SK-N-SH treated with all-trans-retinoic acid at 6 μM for 48 hours (cell line): Measurements from ENCODE around the gene UBE2Q1.

Experiments
- ATAC-seq: fragments of 200-7000 bp; cut with Tn5 transposase; 3 replicates; pipeline ENCODE4 v1.9.1; 2020; ENCODE audit warnings: mild to moderate bottlenecking, moderate library complexity
- ARNTL ChIP-seq: fragments of 450-650 bp; formaldehyde crosslinking; IDR thresholded peaks from 2 replicates; pipeline ENCODE4 v1.5.0; 2020; ENCODE audit warnings: low read depth, mild to moderate bottlenecking, moderate library complexity, borderline replicate concordance
- BACH2 ChIP-seq: fragments of 250-450 bp; sonication (Bioruptor Pico); IDR thresholded peaks from 2 replicates; pipeline ENCODE4 v1.9.0; 2021; ENCODE audit warnings: mild to moderate bottlenecking, borderline replicate concordance
- CREB5 ChIP-seq: fragments of 250-450 bp; sonication (Bioruptor Pico); IDR thresholded peaks from 2 replicates; pipeline ENCODE4 v1.5.1; 2020; ENCODE audit warnings: low read depth, mild to moderate bottlenecking, moderate library complexity
- CSDC2 ChIP-seq: fragments of 250-450 bp; sonication (Bioruptor Pico); IDR thresholded peaks from 2 replicates; pipeline ENCODE4 v1.5.0; 2020; ENCODE audit warnings: mild to moderate bottlenecking, moderate library complexity
- CSRNP3 ChIP-seq: fragments of 250-450 bp; sonication (Bioruptor Pico); IDR thresholded peaks from 2 replicates; pipeline ENCODE4 v1.5.1; 2021; ENCODE audit warnings: mild to moderate bottlenecking, moderate library complexity
- ESRRG ChIP-seq: fragments of 250-450 bp; sonication (Bioruptor Pico); IDR thresholded peaks from 2 replicates; pipeline ENCODE4 v1.6.1; 2021; ENCODE audit warnings: mild to moderate bottlenecking
- GLIS3 ChIP-seq: fragments of 250-450 bp; sonication (Bioruptor Pico); IDR thresholded peaks from 2 replicates; pipeline ENCODE4 v1.5.0; 2020; ENCODE audit warnings: mild to moderate bottlenecking, moderate library complexity
- ISL1 ChIP-seq: fragments of 250-450 bp; sonication (Bioruptor Pico); IDR thresholded peaks from 2 replicates; pipeline ENCODE4 v2.1.2; 2022; ENCODE audit warnings: mild to moderate bottlenecking, moderate library complexity
- OSR1 ChIP-seq: fragments of 250-450 bp; sonication (Bioruptor Pico); IDR thresholded peaks from 2 replicates; pipeline ENCODE4 v1.8.0; 2022; ENCODE audit warnings: moderate library complexity, mild to moderate bottlenecking, inconsistent platforms
- PATZ1 ChIP-seq: fragments of 250-450 bp; sonication (Bioruptor Pico); IDR thresholded peaks from 2 replicates; pipeline ENCODE4 v1.8.0; 2020; ENCODE audit warnings: mild to moderate bottlenecking, moderate library complexity, borderline replicate concordance
- POU6F1 ChIP-seq: fragments of 250-450 bp; sonication (Bioruptor Pico); IDR thresholded peaks from 2 replicates; pipeline ENCODE4 v1.8.0; 2021; ENCODE audit warnings: low read depth, mild to moderate bottlenecking, moderate library complexity, borderline replicate concordance
- PPARA ChIP-seq: fragments of 250-450 bp; sonication (Bioruptor Pico); IDR thresholded peaks from 2 replicates; pipeline ENCODE4 v1.5.0; 2020; ENCODE audit warnings: mild to moderate bottlenecking, borderline replicate concordance
- RARB ChIP-seq: fragments of 250-450 bp; sonication (Bioruptor Pico); IDR thresholded peaks from 2 replicates; pipeline ENCODE4 v1.8.0; 2021; ENCODE audit warnings: mild to moderate bottlenecking, moderate library complexity
- SNAI2 ChIP-seq: fragments of 250-450 bp; sonication (Bioruptor Pico); IDR thresholded peaks from 2 replicates; pipeline ENCODE4 v1.5.0; 2020; ENCODE audit warnings: mild to moderate bottlenecking, moderate library complexity
- TCF4 ChIP-seq: fragments of 250-450 bp; sonication (Bioruptor Pico); IDR thresholded peaks from 2 replicates; pipeline ENCODE4 v1.8.0; 2021; ENCODE audit warnings: mild to moderate bottlenecking, moderate library complexity, borderline replicate concordance
- TOX ChIP-seq: fragments of 250-450 bp; sonication (Bioruptor Pico); IDR thresholded peaks from 2 replicates; pipeline ENCODE4 v1.8.0; 2021; ENCODE audit warnings: mild to moderate bottlenecking, moderate library complexity, borderline replicate concordance
- TSHZ2 ChIP-seq: fragments of 250-450 bp; sonication (Bioruptor Pico); IDR thresholded peaks from 2 replicates; pipeline ENCODE4 v1.5.0; 2020; ENCODE audit warnings: mild to moderate bottlenecking, moderate library complexity
- ZC3H10 ChIP-seq: fragments of 250-450 bp; sonication (Bioruptor Pico); IDR thresholded peaks from 2 replicates; pipeline ENCODE4 v1.5.1; 2021; ENCODE audit warnings: mild to moderate bottlenecking, moderate library complexity
- ZFP3 ChIP-seq: fragments of 250-450 bp; sonication (Bioruptor Pico); IDR thresholded peaks from 2 replicates; pipeline ENCODE4 v1.5.0; 2020; ENCODE audit warnings: mild to moderate bottlenecking, moderate library complexity
- ZFP30 ChIP-seq: fragments of 450-650 bp; formaldehyde crosslinking; IDR thresholded peaks from 2 replicates; pipeline ENCODE4 v1.5.0; 2022; ENCODE audit warnings: mild to moderate bottlenecking, moderate library complexity
- ZNF565 ChIP-seq: fragments of 450-650 bp; formaldehyde crosslinking; conservative IDR thresholded peaks from 2 replicates; pipeline ENCODE4 v1.5.0; 2020; ENCODE audit warnings: low read depth, mild to moderate bottlenecking, moderate library complexity
- ZNF70 ChIP-seq: fragments of 450-650 bp; formaldehyde crosslinking; IDR thresholded peaks from 2 replicates; pipeline ENCODE4 v1.5.0; 2020; ENCODE audit warnings: mild to moderate bottlenecking, moderate library complexity
- ZNF8 ChIP-seq: fragments of 450-650 bp; formaldehyde crosslinking; IDR thresholded peaks from 2 replicates; pipeline ENCODE4 v1.5.0; 2020; ENCODE audit warnings: mild to moderate bottlenecking, moderate library complexity

The UBE2Q1 gene

GRCh38 chr1:154557939-154558719, at the start of gene UBE2Q1:
UBE2Q1 (minus strand) TSS chr1:154558662; CDS start chr1:154558553, 109 bp downstream.
- TF ChIP-seq TSHZ2: no peak
- TF ChIP-seq OSR1 (CRISPR knock-in tag): no peak
- no peak for TF ChIP-seq GLIS3
- TF ChIP-seq ISL1 (CRISPR knock-in tag): no peak
- no peak for TF ChIP-seq ZC3H10 (CRISPR knock-in tag)
- no peak for TF ChIP-seq PATZ1 (CRISPR knock-in tag)
- no peak for TF ChIP-seq CREB5 (CRISPR knock-in tag)
- no peak for TF ChIP-seq ZNF565 (CRISPR knock-in tag)
- no peak for TF ChIP-seq TCF4 (CRISPR knock-in tag)
- TF ChIP-seq CSRNP3: no peak
- no peak for ATAC-seq

GRCh38 chr1:154607609-154608396, 49.3 kb upstream of the UBE2Q1 start, which contains the start of gene ADAR:
ADAR (minus strand) TSS chr1:154608186; CDS start chr1:154608006, 180 bp downstream.
- ATAC-seq: peak; percentile 89
- TF ChIP-seq ZC3H10 (CRISPR knock-in tag) (no peak), TSHZ2 (no peak), ESRRG (CRISPR knock-in tag) (no peak), ZFP3 (CRISPR knock-in tag) (no peak), ZFP30 (CRISPR knock-in tag) (no peak), ZNF70 (CRISPR knock-in tag) (no peak), TCF4 (CRISPR knock-in tag) (no peak), SNAI2 (CRISPR knock-in tag) (no peak), ZNF8 (CRISPR knock-in tag) (no peak), CREB5 (CRISPR knock-in tag) (no peak), PPARA (CRISPR knock-in tag) (no peak), TOX (no peak), ISL1 (CRISPR knock-in tag) (no peak), CSRNP3 (no peak), ARNTL (CRISPR knock-in tag) (no peak), BACH2 (no peak), RARB (no peak; the same call in 1 of the 2 replicates), POU6F1 (CRISPR knock-in tag) (no peak), CSDC2 (CRISPR knock-in tag) (no peak)
